Stimulated activated CD8-positive, alpha-beta memory T cell treated with anti-CD3 and anti-CD28 coated beads, Interleukin-2, amount 100 ng/mL, for 1 hour (primary cell): ENCODE measurements around the gene TLE5.
"Not testable (repeated sequence)": the region's sequence is repeated elsewhere in the genome, so short reads cannot be mapped to it uniquely, and the experiment has no call there.

Experiments used
- DNase-seq, 2 donors: peaks; one replicate each; pipeline ENCODE4 v3.0.0-alpha.2; 2020; ENCODE audit warnings: low read depth in 2 of 2

TLE5 gene

GRCh38 chr19:3045191-3045590 lies 17.1 kb downstream of the TLE5 start:
- DNase-seq = no peak

GRCh38 chr19:3042621-3043267 lies 19.6 kb downstream of the TLE5 start:
- DNase-seq = no peak

GRCh38 chr19:3041761-3042620 lies 20.3 kb downstream of the TLE5 start:
- no peak for DNase-seq

- no peak for DNase-seq
Measured at GRCh38 chr19:3041327-3041726, 21.0 kb downstream of the TLE5 start.

- DNase-seq = no peak
Measured at GRCh38 chr19:3039641-3040077, 22.6 kb downstream of the TLE5 start.

- DNase-seq = no peak
Measured at GRCh38 chr19:3039125-3039524, 23.2 kb downstream of the TLE5 start.

- no peak for DNase-seq
Measured at GRCh38 chr19:3038214-3038613, 24.1 kb downstream of the TLE5 start.

- DNase-seq = not testable (repeated sequence)
Measured at GRCh38 chr19:3036977-3037544, 25.2 kb downstream of the TLE5 start.

GRCh38 chr19:3036119-3036976 lies 25.9 kb downstream of the TLE5 start:
- DNase-seq = peak; percentile 58 to 62

- DNase-seq = peak; percentile 80 to 89
Measured at GRCh38 chr19:3035542-3036118, 26.7 kb downstream of the TLE5 start.

- DNase-seq = no peak
Measured at GRCh38 chr19:3034656-3035541, 27.4 kb downstream of the TLE5 start.

GRCh38 chr19:3034406-3034655 lies 28.0 kb downstream of the TLE5 start:
- no peak for DNase-seq

- DNase-seq = no peak
Measured at GRCh38 chr19:3033595-3034405, 28.5 kb downstream of the TLE5 start.

GRCh38 chr19:3031607-3031867 lies 30.8 kb downstream of the TLE5 start:
- DNase-seq = no peak

GRCh38 chr19:3029065-3029923 lies 33.0 kb downstream of the TLE5 start, which contains the start of gene TLE2:
TSS of gene TLE2 (minus strand) at chr19:3029280. CDS start at chr19:3028904, 376 bp downstream.
- DNase-seq = no peak

- DNase-seq = no peak
Measured at GRCh38 chr19:3028305-3029064, 33.8 kb downstream of the TLE5 start.

- DNase-seq = no peak
Measured at GRCh38 chr19:3027981-3028304, 34.4 kb downstream of the TLE5 start.

- DNase-seq = no peak
Measured at GRCh38 chr19:3027292-3027691, 35.0 kb downstream of the TLE5 start.

- no peak for DNase-seq
Measured at GRCh38 chr19:3026768-3027167, 35.5 kb downstream of the TLE5 start.
